Transverse colon (tissue), 4 donors: ENCODE measurements around the gene PTCD1. TPM values are rescaled to one million over a fixed set of nuclear protein-coding genes. Genes with fewer than 3 reads are reported as not detected.

Experiments used
- DNase-seq: peaks from one replicate; pipeline ENCODE4 v3.0.0-alpha.2; 2019
- H3K27ac ChIP-seq, 4 donors: fragments of 200-600 bp; sonication (generic); 2 replicates each; pipeline ENCODE4 v1.5.1; 2016 to 2018; ENCODE audit warnings: inconsistent platforms in 4 of 4
- H3K27me3 ChIP-seq: fragments of 200-600 bp; sonication (generic); 2 replicates; pipeline ENCODE4 v1.5.1; 2017; ENCODE audit warnings: inconsistent platforms
- H3K36me3 ChIP-seq, 4 donors: fragments of 200-600 bp; sonication (generic); 2 replicates each; pipeline ENCODE4 v1.5.1; 2017 to 2019; ENCODE audit warnings: inconsistent platforms in 4 of 4
- H3K4me1 ChIP-seq, 4 donors: fragments of 200-600 bp; sonication (generic); 2 replicates each; pipeline ENCODE4 v1.5.1; 2017 to 2020; ENCODE audit warnings: inconsistent platforms in 4 of 4
- H3K4me3 ChIP-seq, 4 donors: fragments of 200-600 bp; sonication (generic); 1 replicate in 1 of 4; 2 replicates in 3 of 4; pipeline versions ENCODE4 v1.5.1 to v1.6.1; 2017 to 2019; ENCODE audit warnings: inconsistent platforms in 4 of 4
- H3K9me3 ChIP-seq, 2 donors: fragments of 200-600 bp; sonication (generic); 2 replicates each; pipeline ENCODE4 v1.5.1; 2017 to 2019; ENCODE audit warnings: inconsistent platforms in 2 of 2
- EP300 ChIP-seq: sonication (generic); formaldehyde crosslinking; IDR thresholded peaks from one replicate; pipeline ENCODE4 v1.6.1; 2017; ENCODE audit warnings: antibody characterized with exemption, low read depth
- POLR2A ChIP-seq: fragments of 450-650 bp; IDR thresholded peaks from one replicate; pipeline ENCODE4 v1.6.1; 2016; ENCODE audit warnings: antibody characterized with exemption, mild to moderate bottlenecking, moderate library complexity
- POLR2AphosphoS5 ChIP-seq, 3 donors: sonication (generic); formaldehyde crosslinking; IDR thresholded peaks; one replicate each; pipeline ENCODE4 v1.6.1; 2016; ENCODE audit warnings: antibody characterized with exemption in 3 of 3
- WGBS, 2 donors: methylation state at CpG; one replicate each; pipeline ENCODE4 v1.1.5; 2018; ENCODE audit warnings: low coverage in 1 of 2; 5-methylcytosine and 5-hydroxymethylcytosine counted together
- in situ Hi-C, 4 donors: fragments of 200-750 bp; cut with MboI; loops; one replicate each; pipeline versions ENCODE4 v1.15.0 to v1.15.1; 2017; ENCODE audit warnings: low sequenced_read_pairs in 3 of 4, low pct_ligation_motif_present in 1 of 4, low pct_unique_long_range_greater_than_20kb in 1 of 4
- intact Hi-C: fragments of 100-400 bp; cut with DNase I; formaldehyde crosslinking; loops from one replicate; pipeline ENCODE4 v1.15.1; 2023; ENCODE audit warnings: low total_unique reads
- total RNA-seq, 4 donors: library from RNA; depleted of rRNA; stranded (reverse); fragments of >200 nt; gene quantifications; one replicate each; pipeline ENCODE4 v1.1.0, GENCODE V29; 2016
- TF ChIP-seq, protein P1 (sequence below), 5 experiments: fragments of 200-600 bp in 3 of 5; fragments of 450-650 bp in 2 of 5; sonication (generic) in 3 of 5; IDR thresholded peaks; 1 replicate in 2 of 5; 2 replicates in 3 of 5; pipeline ENCODE4 v1.5.1; 2016 to 2017; ENCODE audit warnings: antibody characterized with exemption in 5 of 5, inconsistent platforms in 3 of 5, mild to moderate bottlenecking in 2 of 5, moderate library complexity in 1 of 5

PTCD1 gene
- total RNA-seq, 4 donors from 2014 or later = 1.8 to 38.2 (median 5.5) TPM

DNA sequence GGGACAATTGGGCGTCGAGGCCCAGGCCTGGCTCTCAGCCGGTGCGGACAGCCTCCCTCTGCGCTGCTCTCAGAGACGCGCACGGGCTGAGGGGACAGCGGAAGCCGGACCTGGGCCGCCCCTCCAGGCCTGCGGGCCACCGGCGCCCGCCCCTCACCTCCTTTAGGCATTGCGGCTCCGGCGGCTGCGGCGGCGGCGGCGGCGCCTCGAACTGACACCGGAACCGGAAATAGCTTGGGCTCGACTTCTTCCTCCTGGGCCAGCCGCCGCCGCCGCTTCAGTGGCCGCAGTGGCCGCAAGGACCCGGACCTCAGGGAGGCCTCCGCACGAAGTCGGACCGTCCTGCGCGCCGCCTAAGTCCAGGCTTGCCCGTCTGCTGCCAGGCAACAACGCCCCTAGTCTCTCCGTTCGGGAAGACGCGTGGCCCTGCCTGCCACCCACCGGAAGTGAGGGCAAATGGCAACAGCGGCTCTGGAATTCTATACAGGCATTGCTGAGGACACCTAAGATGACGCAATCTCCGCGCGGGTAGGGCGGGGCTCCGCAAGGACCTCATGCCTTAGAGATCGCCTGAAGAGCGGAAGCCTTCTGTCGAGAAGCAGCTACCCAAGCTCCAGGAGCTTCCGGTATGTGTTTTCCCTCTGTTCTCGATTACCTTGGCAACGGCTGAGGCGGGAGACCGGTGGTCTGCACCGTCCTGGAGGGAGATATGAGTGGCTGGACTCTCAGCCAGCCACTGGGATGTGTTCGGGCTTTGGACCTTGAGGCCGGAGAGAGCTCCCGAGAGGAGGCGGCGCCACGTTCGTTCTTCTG, 30.0 kb downstream of the PTCD1 start, which contains the start of the genes BUD31 and PDAP1:
Gene BUD31 (plus strand): TSS at position 591 of the 813 bp plus-strand sequence. CDS start 2,124 bp downstream, outside the sequence.
Gene PDAP1 (minus strand): TSS at position 219 of the 813 bp plus-strand sequence. CDS start 49 bp downstream, at position 170.
- peak within 1 kb of the TSS; percentile 91 to 99 (median 93) for H3K27ac ChIP-seq
- TF ChIP-seq, protein P1, sequence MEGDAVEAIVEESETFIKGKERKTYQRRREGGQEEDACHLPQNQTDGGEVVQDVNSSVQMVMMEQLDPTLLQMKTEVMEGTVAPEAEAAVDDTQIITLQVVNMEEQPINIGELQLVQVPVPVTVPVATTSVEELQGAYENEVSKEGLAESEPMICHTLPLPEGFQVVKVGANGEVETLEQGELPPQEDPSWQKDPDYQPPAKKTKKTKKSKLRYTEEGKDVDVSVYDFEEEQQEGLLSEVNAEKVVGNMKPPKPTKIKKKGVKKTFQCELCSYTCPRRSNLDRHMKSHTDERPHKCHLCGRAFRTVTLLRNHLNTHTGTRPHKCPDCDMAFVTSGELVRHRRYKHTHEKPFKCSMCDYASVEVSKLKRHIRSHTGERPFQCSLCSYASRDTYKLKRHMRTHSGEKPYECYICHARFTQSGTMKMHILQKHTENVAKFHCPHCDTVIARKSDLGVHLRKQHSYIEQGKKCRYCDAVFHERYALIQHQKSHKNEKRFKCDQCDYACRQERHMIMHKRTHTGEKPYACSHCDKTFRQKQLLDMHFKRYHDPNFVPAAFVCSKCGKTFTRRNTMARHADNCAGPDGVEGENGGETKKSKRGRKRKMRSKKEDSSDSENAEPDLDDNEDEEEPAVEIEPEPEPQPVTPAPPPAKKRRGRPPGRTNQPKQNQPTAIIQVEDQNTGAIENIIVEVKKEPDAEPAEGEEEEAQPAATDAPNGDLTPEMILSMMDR (IDR thresholded peaks at IDR 0.05) = peak in 3 of 5 experiments; percentile 12 to 66 (median 62)
- no peak for TF ChIP-seq EP300
- TF ChIP-seq POLR2AphosphoS5 (IDR thresholded peaks at IDR 0.05) = peak; percentile 96 to 98 (median 98)
- TF ChIP-seq POLR2A = peak; percentile 95
- in situ Hi-C loops = no loop called here
- H3K36me3 ChIP-seq = peaks cover 0 to 30% (median 14%) of the 10 kb centered on the region in 4 donors
- 0% methylated on average over 54 of the region's 72 CpGs; no CpG with 5 or more reads in 1 of the 2 donors for WGBS, 2 donors
- H3K4me3 ChIP-seq = peak within 1 kb of the TSS; percentile 85 to 99 (median 88)
- intact Hi-C loops = no loop called here
- DNase-seq = peak; percentile 93
- no peaks in the 10 kb centered on the region for H3K9me3 ChIP-seq
- no peaks in the 10 kb centered on the region for H3K27me3 ChIP-seq
- H3K4me1 ChIP-seq = peaks cover 16 to 40% (median 30%) of the 10 kb centered on the region in 4 donors

DNA sequence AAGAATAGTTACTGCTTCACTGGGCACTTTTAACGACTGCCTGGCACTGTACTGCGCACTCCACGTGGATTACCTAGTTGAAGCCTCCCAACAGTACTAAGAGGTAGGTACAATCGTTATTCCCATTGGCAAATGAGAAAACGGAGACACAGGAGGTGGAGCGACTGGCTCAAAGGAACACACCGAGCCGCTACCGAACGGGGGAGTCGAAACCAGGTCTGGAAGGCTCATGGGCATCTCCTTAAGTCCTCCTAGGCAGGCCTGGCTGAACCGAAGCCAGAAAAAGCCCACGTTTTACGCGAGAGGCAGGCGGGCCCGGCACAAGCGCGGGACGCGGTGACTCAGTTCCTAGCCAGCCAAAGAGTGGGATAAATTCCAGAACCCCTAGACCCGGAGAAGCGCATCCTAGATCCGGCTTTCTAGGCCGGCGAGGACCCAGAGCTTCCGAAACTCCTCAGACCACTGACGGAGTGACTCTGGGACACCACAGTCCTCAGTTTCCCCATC, 30.7 kb downstream of the PTCD1 start:
- DNase-seq = peak; percentile 50
- H3K4me1 ChIP-seq = peaks cover 16 to 40% (median 30%) of the 10 kb centered on the region in 4 donors

DNA sequence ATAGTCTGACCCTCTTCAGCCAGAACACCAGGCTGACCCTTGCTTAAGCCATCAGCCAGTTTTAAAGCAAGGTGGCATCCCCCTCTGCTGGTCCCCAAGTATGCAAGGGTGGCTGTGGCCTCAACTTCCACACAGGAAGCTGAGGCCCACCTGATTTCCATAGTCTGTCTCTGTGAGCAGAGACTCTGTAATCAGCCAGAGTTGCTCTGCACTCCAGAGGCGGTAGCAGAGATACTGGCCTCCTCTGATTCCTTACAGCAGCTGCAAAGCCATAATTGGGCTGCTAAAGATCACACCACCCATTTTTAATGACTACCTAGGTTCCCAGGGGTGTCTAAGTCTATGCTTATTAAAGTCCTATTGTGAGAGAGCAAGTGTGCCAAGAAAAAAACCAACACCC, 32.0 kb downstream of the PTCD1 start:
- in situ Hi-C loops = no loop called here
- no peak for TF ChIP-seq POLR2AphosphoS5 (IDR thresholded peaks at IDR 0.05)
- TF ChIP-seq, protein P1 (IDR thresholded peaks at IDR 0.05) = no peak
- TF ChIP-seq EP300 = no peak
- TF ChIP-seq POLR2A = no peak
- H3K4me3 ChIP-seq = no peak overlapping the region
- H3K36me3 ChIP-seq = peaks cover 0 to 17% (median 8%) of the 10 kb centered on the region in 4 donors
- H3K9me3 ChIP-seq = no peaks in the 10 kb centered on the region
- DNase-seq = no peak
- H3K4me1 ChIP-seq = peaks cover 16 to 40% (median 30%) of the 10 kb centered on the region in 4 donors
- H3K27ac ChIP-seq = no peak overlapping the region
- WGBS, 2 donors = 44 to 57% methylated on average over 1 of the region's 1 CpG
- intact Hi-C loops = no loop called here
- H3K27me3 ChIP-seq = no peaks in the 10 kb centered on the region

More for the DNA sequence above, 30.7 kb downstream of the PTCD1 start:
- in situ Hi-C loops = no loop called here
- H3K36me3 ChIP-seq = peaks cover 0 to 24% (median 10%) of the 10 kb centered on the region in 4 donors
- intact Hi-C loops = no loop called here
- peak overlapping the region; percentile 91 to 99 (median 93) for H3K27ac ChIP-seq
- H3K9me3 ChIP-seq = no peaks in the 10 kb centered on the region
- TF ChIP-seq POLR2A (no peak), EP300 (no peak), POLR2AphosphoS5 (IDR thresholded peaks at IDR 0.05) (no peak)
- TF ChIP-seq, protein P1 (IDR thresholded peaks at IDR 0.05) = no peak
- 0% methylated on average over 27 of the region's 28 CpGs; no CpG with 5 or more reads in 1 of the 2 donors for WGBS, 2 donors
- H3K27me3 ChIP-seq = no peaks in the 10 kb centered on the region
- peak overlapping the region; percentile 85 to 99 (median 88) for H3K4me3 ChIP-seq

DNA sequence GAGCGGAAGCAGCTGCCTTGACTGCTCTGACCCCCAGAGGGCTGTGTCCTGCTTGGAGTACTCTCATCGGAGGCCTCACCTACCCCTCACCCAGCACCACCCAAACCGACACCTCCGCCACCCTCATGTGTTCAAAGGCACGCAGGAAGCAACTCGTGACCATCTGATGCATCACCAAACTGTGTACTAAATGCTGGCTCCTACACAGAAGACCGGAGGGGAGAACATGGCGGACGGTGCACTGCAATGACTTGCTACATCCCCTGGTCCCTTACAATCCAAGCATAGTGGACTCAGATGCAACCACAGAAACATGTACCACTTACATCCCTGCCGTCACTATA, 33.6 kb downstream of the PTCD1 start:
- in situ Hi-C loops (no loop called here), intact Hi-C loops (no loop called here)
- Histone ChIP-seq H3K36me3 (peaks cover 0 to 17% (median 2%) of the 10 kb centered on the region in 4 donors), H3K4me3 (no peak overlapping the region), H3K27me3 (no peaks in the 10 kb centered on the region), H3K9me3 (no peaks in the 10 kb centered on the region), H3K4me1 (peaks cover 13 to 28% (median 26%) of the 10 kb centered on the region in 4 donors), H3K27ac (no peak overlapping the region)
- no peak for TF ChIP-seq POLR2A
- no peak for TF ChIP-seq POLR2AphosphoS5 (IDR thresholded peaks at IDR 0.05)
- TF ChIP-seq, protein P1 (IDR thresholded peaks at IDR 0.05) = no peak
- no peak for TF ChIP-seq EP300
- 93% methylated on average over 10 of the region's 10 CpGs; no CpG with 5 or more reads in 1 of the 2 donors for WGBS, 2 donors
- no peak for DNase-seq
